GM18499 (cell line): ENCODE data around the gene NRAS.

ENCODE experiments used
- ATAC-seq: cut with Tn5 transposase; IDR thresholded peaks from one replicate; pipeline ENCODE4 v1.9.1; 2021; ENCODE audit warnings: moderate number of reproducible peaks; ENCODE audit not compliant: insufficient read depth, unreplicated experiment

Gene NRAS

GRCh38 chr1:114690148-114690547 is 26.4 kb downstream of the NRAS start:
- ATAC-seq, result no peak

GRCh38 chr1:114688526-114688925 is 28.0 kb downstream of the NRAS start:
- no peak for ATAC-seq

DNA sequence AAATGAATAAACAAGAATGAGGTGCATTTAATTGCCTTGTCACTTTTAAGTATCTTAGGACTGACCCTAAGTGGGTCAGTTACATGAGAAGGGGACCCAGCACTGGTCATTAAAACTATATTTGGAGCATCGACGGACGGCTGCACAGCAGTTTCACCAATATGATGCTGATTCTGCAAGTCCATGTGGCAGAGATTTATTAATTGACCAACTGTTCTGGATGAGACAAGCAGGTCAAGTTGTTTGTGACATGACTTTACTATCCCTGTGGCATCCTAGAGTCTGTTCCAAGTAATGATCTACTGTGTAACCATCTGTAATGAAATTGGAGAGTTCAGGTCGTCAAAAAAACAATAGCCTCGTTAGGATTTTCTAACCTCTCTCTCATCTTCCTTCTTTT is 30.7 kb downstream of the NRAS start:
- no peak for ATAC-seq

DNA sequence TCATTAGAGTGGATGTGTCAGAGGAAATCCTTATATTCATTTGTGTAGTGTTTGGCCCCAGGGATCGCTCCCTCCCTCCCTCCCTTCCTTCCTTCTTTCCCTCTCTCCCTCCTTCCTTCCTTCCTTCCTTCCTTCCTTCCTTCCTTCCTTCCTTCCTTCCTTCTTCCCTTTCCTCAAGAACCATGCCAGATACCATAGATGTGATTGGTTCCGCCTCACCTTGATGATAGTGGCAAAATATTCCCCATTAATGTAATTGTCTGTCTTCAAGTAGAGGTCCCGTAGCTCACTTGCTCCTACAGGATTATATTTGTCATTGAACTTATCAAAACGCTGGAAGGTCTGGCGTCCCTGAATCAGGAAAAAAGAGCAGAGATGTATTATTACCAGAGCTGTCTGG is 38.9 kb downstream of the NRAS start:
- ATAC-seq, result no peak

- no peak for ATAC-seq
Observed at GRCh38 chr1:114676115-114676514, 40.5 kb downstream of the NRAS start.

DNA sequence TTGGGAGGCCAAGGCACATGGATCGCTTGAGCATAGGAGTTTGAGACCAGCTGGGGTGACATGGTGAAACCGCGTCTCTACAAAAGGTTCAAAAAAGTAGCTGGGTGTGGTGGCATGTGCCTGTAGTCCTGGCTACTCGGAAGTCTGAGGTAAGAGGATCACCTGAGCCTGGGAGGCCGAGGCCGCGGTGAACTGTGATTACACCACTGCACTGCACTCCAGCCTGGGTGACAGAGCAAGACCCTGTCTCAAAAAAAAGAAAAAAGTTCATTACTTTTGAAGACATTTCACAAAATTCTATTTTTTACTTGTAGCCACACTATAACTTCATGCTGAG is 44.7 kb downstream of the NRAS start:
- no peak for ATAC-seq

- ATAC-seq, result no peak
Observed at GRCh38 chr1:114671011-114671938, 45.3 kb downstream of the NRAS start.

DNA sequence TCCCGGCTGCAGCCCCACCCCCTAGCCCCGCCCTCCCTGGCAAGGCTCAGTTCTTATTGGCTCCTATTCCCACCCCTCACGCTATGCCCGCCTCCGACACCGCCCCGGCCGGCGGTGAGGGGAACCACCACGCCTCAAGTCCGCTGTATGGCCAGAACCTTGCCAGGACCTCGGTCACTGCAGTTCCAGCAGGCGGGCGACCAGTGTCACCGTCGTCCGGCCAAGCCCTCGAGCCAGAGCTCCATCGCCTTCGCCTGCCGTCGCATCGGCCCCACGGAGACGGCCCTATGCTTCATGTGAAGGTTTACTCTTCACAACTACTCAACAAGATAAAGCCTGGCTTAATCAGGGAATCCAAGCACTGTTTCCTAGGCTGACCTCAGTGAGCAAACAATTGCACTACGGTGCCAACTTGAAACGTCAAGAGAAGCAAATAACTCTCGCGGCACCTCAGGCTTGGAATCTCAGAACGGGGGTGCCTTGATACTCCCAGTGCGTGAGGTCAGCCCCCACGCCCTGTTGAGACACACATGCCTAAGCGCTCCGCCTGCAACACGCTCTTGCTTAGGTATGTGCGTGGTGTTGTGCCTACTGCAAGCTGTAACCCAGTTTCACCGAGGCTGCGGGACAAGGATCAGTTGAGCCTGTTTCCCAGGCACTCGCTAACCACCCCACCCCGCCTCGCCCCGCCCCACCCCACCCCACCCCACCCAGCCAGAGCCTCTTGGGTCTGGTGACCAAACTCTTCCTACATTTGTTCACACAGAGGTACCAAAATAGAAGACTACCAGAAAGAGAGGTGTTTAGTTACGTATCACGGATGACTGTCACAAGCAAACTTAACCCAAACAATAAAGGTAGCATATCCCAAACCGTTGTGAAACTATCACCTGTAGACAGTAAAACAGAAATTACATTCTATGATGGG is 46.2 kb downstream of the NRAS start:
- peak; percentile 94 for ATAC-seq

- peak; percentile 38 for ATAC-seq
Observed at GRCh38 chr1:114669562-114670082, 46.9 kb downstream of the NRAS start, which contains the start of gene DENND2C. Gene DENND2C (minus strand): TSS chr1:114670049. CDS start chr1:114625984, 44,065 bp downstream.

DNA sequence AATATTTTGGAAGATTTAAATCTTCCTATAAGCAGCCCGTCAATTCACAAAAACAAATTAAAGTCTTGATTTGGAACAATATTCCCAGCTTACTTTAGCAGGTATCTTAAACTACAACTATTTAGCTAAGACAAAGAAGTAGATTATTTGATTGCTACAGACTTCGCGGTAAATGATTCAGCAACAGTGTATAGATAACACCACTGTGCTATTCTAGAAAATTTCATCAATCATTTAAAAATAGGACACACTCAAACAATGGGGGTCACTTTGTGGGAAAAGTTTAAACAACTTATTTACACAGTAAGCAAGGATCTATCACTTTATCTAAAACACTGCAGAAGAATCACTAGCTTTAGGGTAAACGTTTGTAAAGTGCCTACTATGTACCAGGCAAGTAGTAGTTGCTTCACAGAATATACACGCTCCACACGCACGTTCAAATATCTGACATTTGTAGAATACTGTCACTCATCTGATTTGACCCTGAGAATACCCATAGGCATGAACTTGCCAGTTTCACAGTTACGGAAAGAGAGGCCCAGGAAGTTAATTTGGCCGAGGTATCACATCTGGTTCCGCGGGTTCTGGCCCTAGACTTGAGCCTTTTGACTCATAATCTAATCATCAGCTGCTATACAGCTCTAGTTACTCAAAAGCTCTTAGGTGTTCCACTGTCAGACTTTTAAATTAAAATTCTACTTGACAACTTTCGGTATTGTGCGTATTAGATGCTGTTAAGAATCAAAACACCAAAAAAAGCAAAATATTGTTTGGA is 47.6 kb downstream of the NRAS start:
- ATAC-seq, result no peak

DNA sequence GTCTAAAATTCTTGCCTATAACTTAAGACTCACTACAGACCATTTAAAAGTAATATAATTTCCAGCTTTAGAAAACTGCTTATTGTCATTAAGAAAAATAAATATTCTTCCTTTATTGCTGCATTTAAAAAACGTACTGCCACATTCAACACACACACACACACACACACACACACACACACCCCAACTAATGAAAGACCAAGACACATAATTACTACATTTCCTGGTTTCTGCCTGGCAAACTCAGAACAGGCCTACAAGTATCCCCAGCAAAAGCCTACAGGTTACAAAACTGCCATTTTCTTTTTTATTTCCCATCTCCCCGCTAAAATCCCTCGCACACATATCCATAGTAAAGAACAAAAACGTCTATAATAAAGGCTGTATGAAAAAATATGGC is 48.2 kb downstream of the NRAS start:
- no peak for ATAC-seq

- ATAC-seq, result no peak
Observed at GRCh38 chr1:114666954-114667353, 49.6 kb downstream of the NRAS start.

DNA sequence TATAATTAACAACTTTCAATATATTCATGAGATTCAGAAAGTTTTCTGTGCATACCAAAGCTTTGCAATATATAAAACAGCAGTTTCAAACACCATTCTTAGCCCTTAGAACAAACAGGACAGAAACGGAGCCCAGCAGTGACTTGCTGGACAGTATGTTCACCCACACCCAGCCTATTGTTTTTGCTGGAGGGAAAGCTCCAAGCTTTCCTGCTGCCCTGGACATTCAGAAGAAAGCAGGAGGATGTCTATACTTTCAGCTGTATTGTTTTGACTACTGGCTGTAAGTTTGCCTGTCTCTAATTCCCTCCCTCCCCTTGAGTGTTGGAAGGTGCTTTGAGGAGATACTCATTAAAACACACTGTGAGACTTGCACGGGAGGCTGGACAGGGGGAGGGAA is 56.3 kb downstream of the NRAS start:
- ATAC-seq, result no peak
